Measurements from ENCODE around the gene ADGRV1.

DNA sequence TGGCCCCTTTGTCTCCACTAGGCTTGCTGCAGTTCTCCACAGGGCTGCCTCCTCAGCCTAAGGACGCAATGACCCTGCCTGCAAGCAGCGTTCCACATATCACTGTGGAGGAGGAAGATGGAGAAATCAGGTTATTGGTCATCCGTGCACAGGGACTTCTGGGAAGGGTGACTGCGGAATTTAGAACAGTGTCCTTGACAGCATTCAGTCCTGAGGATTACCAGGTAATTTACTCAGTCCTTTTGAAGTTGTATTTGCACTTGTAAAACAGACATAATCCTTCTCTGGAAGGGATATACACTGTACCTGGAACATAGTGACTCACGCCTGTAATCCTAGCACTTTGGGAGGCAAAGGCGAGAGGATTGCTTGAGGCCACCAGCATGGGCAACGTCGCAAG is 116.6 kb downstream of the ADGRV1 start:
- TF ChIP-seq, protein P1, sequence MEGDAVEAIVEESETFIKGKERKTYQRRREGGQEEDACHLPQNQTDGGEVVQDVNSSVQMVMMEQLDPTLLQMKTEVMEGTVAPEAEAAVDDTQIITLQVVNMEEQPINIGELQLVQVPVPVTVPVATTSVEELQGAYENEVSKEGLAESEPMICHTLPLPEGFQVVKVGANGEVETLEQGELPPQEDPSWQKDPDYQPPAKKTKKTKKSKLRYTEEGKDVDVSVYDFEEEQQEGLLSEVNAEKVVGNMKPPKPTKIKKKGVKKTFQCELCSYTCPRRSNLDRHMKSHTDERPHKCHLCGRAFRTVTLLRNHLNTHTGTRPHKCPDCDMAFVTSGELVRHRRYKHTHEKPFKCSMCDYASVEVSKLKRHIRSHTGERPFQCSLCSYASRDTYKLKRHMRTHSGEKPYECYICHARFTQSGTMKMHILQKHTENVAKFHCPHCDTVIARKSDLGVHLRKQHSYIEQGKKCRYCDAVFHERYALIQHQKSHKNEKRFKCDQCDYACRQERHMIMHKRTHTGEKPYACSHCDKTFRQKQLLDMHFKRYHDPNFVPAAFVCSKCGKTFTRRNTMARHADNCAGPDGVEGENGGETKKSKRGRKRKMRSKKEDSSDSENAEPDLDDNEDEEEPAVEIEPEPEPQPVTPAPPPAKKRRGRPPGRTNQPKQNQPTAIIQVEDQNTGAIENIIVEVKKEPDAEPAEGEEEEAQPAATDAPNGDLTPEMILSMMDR (conservative IDR thresholded peaks at IDR 0.05; ENCODE audit: low read length) = no peak
- no peak for TF ChIP-seq EZH2phosphoT487 (IDR thresholded peaks at IDR 0.05; ENCODE audit: borderline replicate concordance, low read depth, low read length)
